Psoas muscle (tissue), 8 donors: ENCODE results near the gene RNF130. TPM values are rescaled to one million over a fixed set of nuclear protein-coding genes. Genes with fewer than 3 reads are reported as not detected.

Experiments
- ATAC-seq, 4 donors: fragments of 200-7000 bp; cut with Tn5 transposase; one replicate each; pipeline ENCODE4 v1.9.1; 2020; ENCODE audit warnings: moderate library complexity in 3 of 4, mild to moderate bottlenecking in 2 of 4
- DNase-seq, 2 donors: peaks; one replicate each; pipeline ENCODE4 v3.0.0-alpha.2; 2020
- H3K27ac ChIP-seq: fragments of 200-600 bp; one replicate; pipeline ENCODE4 v1.8.0; 2022
- H3K27me3 ChIP-seq, 3 donors: fragments of 200-600 bp in 1 of 3; one replicate each; pipeline versions ENCODE4 v1.6.1 to v1.8.0; 2013 to 2022; ENCODE audit warnings: low read length in 2 of 3, mild to moderate bottlenecking in 2 of 3, moderate library complexity in 1 of 3; ENCODE audit not compliant: insufficient read depth in 3 of 3
- H3K36me3 ChIP-seq, 2 donors: fragments of 200-600 bp in 1 of 2; one replicate each; pipeline versions ENCODE4 v1.6.1 to v1.8.0; 2013 to 2022; ENCODE audit warnings: low read depth in 1 of 2, mild to moderate bottlenecking in 1 of 2, moderate library complexity in 1 of 2; ENCODE audit not compliant: insufficient read depth in 1 of 2
- H3K4me1 ChIP-seq: fragments of 200-600 bp; one replicate; pipeline ENCODE4 v1.8.0; 2022
- H3K4me3 ChIP-seq: fragments of 200-600 bp; one replicate; pipeline ENCODE4 v1.8.0; 2022; ENCODE audit warnings: mild to moderate bottlenecking
- H3K9me3 ChIP-seq: fragments of 200-600 bp; one replicate; pipeline ENCODE4 v1.8.0; 2022
- WGBS, 3 donors: extraction: QIAGEN DNeasy Blood & Tissue Kit; methylation state at CpG; one replicate each; pipeline versions ENCODE4 v1.1.6 to v1.1.7; 2013; 5-methylcytosine and 5-hydroxymethylcytosine counted together
- intact Hi-C, 2 donors: fragments of 100-400 bp; cut with DNase I; formaldehyde crosslinking; loops; one replicate each; pipeline versions ENCODE4 v1.11.0 to v1.14.2; 2022
- polyA plus RNA-seq, 3 donors: library from polyadenylated mRNA; stranded (reverse); fragments of 200-250 nt; gene quantifications; one replicate each; pipeline ENCODE4 v1.2.3, GENCODE V29; 2013
- total RNA-seq, 4 donors: library from RNA; stranded (reverse); fragmentation: NEBNext Ultra II Directional in 2 of 4; extraction: Animal tissue kit (Norgen Biotek cat#: 25700) in 2 of 4; gene quantifications; one replicate each; pipeline versions ENCODE4 v1.2.1 to v1.2.4, GENCODE V29; 2021 to 2023
- TF ChIP-seq, protein P1 (sequence below): fragments of 200-600 bp; IDR thresholded peaks from one replicate; pipeline ENCODE4 v1.8.0; 2022; ENCODE audit warnings: antibody characterized with exemption
- donor health status: healthy with polysubstance abuse.
- donor health status: DM: no; HTN: no; CAD: no; lungs with moderate emphysema.
- donor health status: Bipolar disorder and iron deficiency.
- donor health status: healthy.
- donor health status: DM: yes; HTN: yes; CAD: no.
- donor health status: DM: no; HTN: no; CAD: no.
- donor health status: DM: no; HTN: no; CAD: no.
- donor health status: DM: yes; HTN: yes; CAD: no.

RNF130 gene
- total and polyA plus RNA-seq, 7 donors: 34.1 to 45.3 (median 37.2) TPM

DNA sequence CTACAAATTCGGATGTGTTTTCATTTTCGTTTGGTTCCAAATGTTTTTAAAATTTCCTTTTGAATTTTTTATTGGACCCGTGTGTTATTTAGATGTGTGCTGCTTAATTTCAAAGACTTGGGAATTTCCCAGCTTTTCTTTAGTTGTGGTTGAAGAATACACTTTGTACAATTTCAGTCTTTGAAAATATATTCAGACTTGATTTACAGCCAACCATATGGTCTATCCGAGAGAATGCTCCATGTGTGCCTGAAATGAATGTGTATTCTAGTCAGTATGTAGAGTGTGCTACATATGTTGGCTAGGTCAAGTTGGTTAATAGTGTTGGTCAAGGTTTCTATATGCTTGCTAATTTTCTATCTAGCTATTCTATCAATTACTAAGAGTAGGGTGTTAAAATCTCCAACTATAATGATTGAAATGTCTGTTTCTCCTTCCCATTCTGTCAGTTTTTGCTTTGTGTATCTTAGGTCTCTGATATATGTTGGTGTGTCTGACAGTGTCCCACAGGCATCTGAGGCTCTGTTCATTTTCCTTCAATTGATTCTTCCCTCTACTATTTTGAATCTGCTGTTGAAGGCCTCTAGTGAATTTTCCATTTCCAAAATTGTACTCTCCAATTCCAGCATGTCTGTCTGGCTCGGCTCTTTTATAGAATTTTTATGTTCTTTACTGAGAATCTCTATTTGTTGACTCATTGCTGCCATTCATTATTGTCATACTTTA lies 36.2 kb downstream of the RNF130 start:
- H3K4me1 ChIP-seq: no peaks in the 10 kb centered on the region
- no peak for DNase-seq
- no peak overlapping the region for H3K27ac ChIP-seq
- peaks cover 11% of the 10 kb centered on the region for H3K9me3 ChIP-seq
- H3K36me3 ChIP-seq: peaks cover 12 to 30% of the 10 kb centered on the region in 2 donors
- TF ChIP-seq, protein P1, sequence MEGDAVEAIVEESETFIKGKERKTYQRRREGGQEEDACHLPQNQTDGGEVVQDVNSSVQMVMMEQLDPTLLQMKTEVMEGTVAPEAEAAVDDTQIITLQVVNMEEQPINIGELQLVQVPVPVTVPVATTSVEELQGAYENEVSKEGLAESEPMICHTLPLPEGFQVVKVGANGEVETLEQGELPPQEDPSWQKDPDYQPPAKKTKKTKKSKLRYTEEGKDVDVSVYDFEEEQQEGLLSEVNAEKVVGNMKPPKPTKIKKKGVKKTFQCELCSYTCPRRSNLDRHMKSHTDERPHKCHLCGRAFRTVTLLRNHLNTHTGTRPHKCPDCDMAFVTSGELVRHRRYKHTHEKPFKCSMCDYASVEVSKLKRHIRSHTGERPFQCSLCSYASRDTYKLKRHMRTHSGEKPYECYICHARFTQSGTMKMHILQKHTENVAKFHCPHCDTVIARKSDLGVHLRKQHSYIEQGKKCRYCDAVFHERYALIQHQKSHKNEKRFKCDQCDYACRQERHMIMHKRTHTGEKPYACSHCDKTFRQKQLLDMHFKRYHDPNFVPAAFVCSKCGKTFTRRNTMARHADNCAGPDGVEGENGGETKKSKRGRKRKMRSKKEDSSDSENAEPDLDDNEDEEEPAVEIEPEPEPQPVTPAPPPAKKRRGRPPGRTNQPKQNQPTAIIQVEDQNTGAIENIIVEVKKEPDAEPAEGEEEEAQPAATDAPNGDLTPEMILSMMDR: no peak
- intact Hi-C loops: no loop called here
- no peak overlapping the region for H3K4me3 ChIP-seq
- WGBS, 3 donors: 97 to 98% (median 97%) methylated on average over 5 of the region's 5 CpGs
- no peaks in the 10 kb centered on the region for H3K27me3 ChIP-seq
- ATAC-seq: no peak

- no peak for ATAC-seq
- H3K4me3 ChIP-seq: no peak overlapping the region
- intact Hi-C loops: no loop called here
Observed at GRCh38 chr5:180034564-180034963, 37.0 kb downstream of the RNF130 start.

DNA sequence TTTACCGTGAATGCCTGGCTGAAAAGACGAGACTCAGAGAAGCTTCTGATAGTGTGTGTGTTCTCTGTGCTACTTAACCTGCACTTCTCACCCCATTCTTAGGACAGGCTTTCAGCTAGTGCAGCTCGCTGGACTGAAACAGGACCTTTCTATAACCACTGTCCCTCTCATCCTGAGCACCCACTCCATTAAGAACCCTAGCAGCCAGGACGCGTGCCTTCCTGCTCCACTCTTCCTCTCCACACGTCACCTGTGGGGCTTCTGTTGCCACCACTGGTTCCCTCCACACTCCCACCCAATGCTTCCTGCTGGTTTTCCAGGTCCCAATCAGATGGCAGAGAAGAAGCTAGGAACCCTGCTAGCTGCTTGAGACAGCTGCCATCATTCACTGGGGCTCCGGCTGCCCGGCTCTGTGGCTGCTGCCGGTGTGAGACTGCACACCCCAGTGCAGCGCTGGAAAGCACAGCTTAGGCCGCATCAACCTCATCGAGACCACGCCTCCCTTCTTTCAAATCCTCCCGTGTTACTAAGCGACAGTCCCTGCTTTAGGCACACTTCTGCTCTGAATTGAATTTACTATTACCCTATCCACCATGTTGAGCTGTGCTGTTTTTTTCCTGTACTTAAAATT lies 44.0 kb downstream of the RNF130 start:
- Histone ChIP-seq H3K9me3 (no peaks in the 10 kb centered on the region), H3K36me3 (no peaks in the 10 kb centered on the region), H3K27ac (peak overlapping the region; percentile 17), H3K4me1 (peaks cover 4% of the 10 kb centered on the region), H3K4me3 (no peak overlapping the region), H3K27me3 (no peaks in the 10 kb centered on the region)
- ATAC-seq (no peak), DNase-seq (no peak)
- intact Hi-C loops: no loop called here
- TF ChIP-seq, protein P1: no peak
- WGBS, 3 donors: 85% methylated on average over 15 of the region's 15 CpGs

More at GRCh38 chr5:180034564-180034963, 37.0 kb downstream of the RNF130 start:
- Histone ChIP-seq H3K9me3 (peaks cover 11% of the 10 kb centered on the region), H3K27me3 (no peaks in the 10 kb centered on the region), H3K4me1 (no peaks in the 10 kb centered on the region), H3K27ac (no peak overlapping the region), H3K36me3 (peaks cover 12 to 22% of the 10 kb centered on the region in 2 donors)
- 97 to 100% (median 99%) methylated on average over 2 of the region's 2 CpGs for WGBS, 3 donors
- TF ChIP-seq, protein P1: no peak
- DNase-seq: no peak

- intact Hi-C loops: no loop called here
- H3K27ac ChIP-seq: peak overlapping the region; percentile 17
- 54 to 62% (median 58%) methylated on average over 5 of the region's 5 CpGs for WGBS, 3 donors
Observed at GRCh38 chr5:180026734-180027458, 44.7 kb downstream of the RNF130 start.

More at GRCh38 chr5:180026734-180027458, 44.7 kb downstream of the RNF130 start:
- ATAC-seq (peak in 1 of 4 donors; percentile 18), DNase-seq (no peak)
- Histone ChIP-seq H3K4me1 (peaks cover 4% of the 10 kb centered on the region), H3K36me3 (no peaks in the 10 kb centered on the region), H3K9me3 (no peaks in the 10 kb centered on the region), H3K27me3 (no peaks in the 10 kb centered on the region), H3K4me3 (no peak overlapping the region)
- TF ChIP-seq, protein P1: no peak
